Islet of Langerhans (tissue), 1 donor: ENCODE measurements around the gene DIS3L.
A peak's percentile ranks its signal among the peaks of the same experiment; 100 is the strongest.
"Not testable (repeated sequence)": the region's sequence is repeated elsewhere in the genome, so short reads cannot be mapped to it uniquely, and the experiment has no call there.

Source experiments
- FAIRE-seq: peaks from one replicate; lab custom pipeline; 2011; peaks lifted over from hg19 to GRCh38; lab: Jason Lieb, UNC

Gene DIS3L

DNA sequence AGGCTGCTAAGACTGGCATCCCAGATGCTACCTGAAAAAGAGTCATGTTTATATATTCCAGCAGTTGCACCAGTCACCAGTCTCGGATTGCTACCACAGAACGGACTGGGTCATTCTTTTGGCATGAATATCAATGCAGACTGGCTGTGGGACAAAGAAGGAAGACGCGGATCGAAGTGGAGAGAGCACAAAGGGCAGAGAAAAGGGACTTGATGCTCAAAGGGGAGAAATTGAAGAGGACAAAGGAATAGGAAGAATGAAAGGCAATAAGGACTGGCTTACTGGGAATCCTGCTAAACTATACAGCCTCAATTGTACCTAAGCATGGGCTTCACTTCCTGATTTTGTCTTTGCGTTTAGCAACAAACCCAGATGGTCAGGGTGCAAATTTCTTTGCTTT, 15.3 kb upstream of the DIS3L start:
- no peak for FAIRE-seq

DNA sequence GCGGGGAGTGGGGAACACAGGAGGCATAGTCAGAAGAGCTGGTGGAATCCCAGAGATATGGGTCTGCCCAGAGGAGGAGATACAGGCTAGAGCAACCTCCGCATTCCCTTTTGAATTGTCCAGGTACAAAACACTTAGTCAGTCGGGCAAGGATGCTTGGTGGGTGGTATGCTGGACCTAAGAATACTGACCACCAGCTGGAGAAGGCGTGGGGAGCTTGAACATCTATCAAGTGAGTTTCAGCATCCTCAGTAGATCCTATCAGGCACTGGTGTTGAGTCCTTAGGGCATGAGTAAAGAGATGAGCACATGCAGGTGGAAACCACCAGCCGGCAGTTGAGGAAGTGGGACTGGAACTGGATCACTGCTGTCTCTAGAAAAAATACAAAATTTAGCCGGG, 14.7 kb upstream of the DIS3L start:
- no peak for FAIRE-seq

DNA sequence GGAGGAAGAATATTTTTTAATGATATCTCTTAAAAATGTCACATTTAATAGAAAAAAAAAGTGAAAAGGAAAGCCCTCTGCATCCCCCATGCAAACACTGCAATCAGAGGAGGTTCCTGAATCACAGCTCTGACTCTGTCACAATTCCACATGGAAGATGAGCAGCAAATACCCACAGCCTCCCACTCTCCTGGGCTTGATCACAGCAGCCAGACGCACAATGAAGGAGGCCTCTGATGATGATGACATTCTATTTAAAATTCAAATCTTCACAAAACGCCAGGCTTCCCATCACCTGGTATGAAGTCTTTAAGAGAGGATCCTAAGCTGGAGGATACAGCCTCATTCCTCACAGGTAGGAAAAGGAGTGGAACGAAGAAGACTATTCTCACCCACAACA, 9.1 kb upstream of the DIS3L start:
- FAIRE-seq = no peak

DNA sequence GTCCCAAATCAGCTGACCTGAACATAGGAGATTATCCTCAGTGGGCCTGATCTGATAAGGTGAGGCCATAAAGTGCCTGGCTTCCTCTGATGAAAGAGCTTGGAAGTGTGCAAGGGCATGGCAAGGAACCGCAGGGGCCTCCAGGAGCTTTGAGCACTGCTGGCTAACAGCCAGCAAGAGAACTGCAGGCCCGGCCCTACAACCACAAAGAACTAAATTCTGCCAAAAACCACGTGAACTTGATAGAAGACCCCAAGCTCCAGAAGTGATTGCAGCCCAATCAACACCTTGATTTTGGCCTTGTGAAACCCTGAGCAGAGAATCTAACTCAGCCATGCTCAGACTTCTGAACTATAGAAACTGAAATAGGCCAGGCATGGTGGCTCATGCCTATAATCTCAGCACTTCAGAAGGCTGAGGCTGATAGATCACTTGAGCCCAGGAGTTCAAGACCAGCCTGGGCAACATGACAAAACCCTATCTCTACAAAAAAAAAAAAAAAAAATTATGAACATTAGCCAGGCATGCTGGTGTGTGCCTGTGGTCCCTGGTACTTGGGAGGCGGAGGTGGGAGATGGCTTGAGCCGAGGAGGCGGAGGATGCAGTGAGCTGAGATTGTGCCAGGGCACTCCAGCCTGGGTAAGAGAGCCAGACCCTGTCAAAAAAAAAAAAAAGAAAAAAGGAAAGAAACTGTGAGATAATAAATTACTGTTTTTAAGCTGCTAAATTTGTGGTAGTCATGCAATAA, 7.7 kb upstream of the DIS3L start:
- FAIRE-seq = no peak

DNA sequence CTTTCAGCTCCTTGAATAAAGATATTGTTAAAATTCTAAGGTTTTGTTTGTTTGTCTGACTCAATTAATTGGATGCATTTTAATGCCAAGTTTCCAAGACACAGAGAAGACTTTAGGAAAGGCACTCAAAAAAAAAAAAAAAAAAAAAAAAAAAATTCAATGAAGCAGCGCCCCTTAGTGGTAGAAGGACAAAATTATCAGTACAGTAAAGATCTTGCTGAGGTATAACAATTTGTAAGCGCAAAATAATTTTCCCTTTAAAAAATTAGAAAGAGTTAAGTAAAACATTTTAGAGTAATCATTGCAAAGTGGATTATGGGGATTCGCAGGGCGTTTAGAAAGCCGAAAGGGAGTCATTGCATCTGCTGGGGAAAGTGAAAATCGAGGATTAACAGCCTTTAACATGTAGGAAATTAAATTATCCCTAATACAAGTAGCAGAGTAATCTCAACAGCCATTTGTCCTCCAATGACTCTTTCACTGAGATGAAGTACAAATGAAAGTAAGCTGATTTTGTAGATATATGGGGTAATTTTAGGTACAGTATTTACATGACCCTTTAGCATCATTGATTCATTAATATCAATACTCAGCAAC, 5.8 kb upstream of the DIS3L start:
- FAIRE-seq = peak; percentile 98

DNA sequence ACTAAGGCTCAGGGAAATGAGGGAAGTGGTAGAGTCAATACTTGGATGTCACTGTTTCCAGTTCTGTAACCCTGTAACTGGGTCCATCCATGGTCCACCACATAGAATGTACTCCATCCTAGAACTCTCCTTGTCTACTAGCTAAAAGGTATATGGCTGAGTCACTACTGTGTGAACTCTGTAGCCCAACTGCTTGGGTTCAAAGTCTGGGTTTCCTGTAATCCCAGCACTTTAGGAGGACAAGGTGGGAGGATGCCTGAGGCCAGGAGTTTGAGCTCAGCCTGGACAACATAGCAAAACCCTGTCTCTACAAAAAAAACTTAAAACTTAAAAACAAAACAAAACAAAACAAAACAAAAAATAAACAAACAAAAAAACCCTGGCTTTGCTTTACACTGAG, 5.3 kb upstream of the DIS3L start:
- FAIRE-seq = no peak

DNA sequence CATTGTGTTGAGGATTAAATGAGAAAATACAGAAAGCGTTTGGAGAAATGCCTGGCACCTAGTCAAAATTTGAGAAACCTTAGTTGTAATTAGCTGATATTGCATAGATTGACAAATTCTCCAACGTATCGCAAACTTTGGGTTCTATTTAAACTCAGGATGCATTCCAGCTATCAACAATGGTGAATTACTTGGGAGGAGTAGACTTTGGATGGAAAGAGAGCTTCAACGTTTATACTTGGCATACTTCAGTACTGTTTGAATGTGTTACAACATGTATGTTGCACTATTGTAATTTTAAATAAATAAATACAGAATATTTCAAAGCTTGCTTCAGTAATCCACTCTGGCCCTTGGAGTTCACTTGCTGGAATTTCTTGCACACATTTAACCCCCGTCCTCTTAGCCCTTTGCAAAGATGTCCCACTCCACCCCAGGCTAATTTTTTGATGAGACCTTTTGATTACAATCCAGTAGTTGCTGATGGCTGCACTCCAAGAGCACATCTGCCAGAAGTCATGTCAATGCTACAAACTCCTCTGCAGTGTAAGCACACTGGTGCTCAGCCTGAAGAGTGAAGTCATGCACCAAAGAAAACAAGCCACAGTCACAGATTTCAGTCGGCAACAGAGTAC, 4.7 kb upstream of the DIS3L start:
- no peak for FAIRE-seq

DNA sequence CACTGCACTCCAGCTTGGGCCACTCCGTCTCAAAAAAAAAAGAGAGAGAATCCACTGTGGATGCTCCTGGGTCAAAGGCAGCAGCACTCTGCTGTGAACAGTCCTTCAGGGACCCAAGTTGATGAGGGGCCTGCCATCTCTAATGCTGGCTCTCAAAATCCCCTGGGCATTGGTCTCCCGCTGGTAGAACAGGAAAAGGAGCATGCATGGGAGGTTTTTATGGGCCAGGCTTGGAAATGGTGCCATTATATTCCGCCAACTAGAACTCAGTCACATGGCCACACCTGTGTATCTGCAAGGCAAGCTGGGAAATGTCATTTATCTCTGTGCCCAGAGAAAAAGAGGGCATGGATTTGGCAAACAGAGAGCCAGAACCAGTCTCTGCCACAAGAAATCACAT, 3.4 kb upstream of the DIS3L start:
- FAIRE-seq = no peak

DNA sequence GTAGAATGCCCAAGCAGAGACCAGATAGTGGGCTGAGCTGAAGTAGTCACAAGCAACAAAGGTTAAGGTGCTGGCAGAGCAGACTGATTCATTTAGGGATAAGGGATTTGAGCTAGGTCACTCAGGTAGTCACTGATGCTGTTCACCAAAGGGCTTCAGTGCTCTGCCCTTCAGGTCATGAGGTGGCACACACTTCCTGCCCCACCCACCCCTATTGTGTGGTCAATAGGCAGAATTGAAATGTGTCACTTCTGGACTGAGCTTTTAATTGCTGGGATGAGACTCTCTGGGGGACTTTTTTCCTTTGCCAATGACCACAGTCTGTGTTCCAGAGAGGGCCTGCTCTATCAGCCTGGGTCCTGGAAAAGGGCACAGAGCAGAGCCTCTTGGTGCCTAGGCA, 2.9 kb upstream of the DIS3L start:
- no peak for FAIRE-seq

DNA sequence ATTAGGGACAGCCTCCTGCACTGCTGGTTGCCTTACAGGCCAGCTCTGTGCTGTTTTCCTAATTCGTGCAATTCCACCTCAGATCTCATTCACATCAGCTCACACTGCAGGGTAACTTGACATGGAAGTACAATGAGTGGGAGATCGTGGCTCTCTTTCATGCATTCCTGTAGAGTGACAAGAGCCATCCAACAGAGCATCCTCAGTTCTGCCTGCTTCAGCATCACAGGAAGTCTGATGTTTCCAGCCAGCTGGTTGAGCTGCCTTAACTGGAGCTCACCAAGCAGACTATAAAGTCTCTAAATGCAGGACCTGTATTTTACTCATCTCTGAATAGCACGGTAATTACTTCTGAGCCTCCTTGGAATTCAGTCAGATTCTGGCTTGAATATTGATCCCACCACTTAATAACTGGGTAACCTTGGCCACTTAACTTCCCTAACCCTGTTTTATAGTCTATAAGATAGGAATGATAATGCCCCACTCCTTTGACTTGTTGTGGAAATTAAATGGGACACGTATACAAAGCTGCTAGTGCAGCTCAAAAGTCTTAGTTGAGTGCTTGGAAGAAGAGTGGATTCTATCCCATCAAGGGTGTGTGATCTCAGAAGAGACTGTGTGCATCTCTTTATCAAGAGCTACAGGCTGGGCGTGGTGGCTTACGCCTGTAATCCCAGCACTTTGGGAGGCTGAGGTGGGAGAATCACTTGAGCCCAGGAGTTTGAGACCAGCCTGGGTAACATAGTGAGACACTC, 1.4 kb upstream of the DIS3L start:
- no peak for FAIRE-seq

DNA sequence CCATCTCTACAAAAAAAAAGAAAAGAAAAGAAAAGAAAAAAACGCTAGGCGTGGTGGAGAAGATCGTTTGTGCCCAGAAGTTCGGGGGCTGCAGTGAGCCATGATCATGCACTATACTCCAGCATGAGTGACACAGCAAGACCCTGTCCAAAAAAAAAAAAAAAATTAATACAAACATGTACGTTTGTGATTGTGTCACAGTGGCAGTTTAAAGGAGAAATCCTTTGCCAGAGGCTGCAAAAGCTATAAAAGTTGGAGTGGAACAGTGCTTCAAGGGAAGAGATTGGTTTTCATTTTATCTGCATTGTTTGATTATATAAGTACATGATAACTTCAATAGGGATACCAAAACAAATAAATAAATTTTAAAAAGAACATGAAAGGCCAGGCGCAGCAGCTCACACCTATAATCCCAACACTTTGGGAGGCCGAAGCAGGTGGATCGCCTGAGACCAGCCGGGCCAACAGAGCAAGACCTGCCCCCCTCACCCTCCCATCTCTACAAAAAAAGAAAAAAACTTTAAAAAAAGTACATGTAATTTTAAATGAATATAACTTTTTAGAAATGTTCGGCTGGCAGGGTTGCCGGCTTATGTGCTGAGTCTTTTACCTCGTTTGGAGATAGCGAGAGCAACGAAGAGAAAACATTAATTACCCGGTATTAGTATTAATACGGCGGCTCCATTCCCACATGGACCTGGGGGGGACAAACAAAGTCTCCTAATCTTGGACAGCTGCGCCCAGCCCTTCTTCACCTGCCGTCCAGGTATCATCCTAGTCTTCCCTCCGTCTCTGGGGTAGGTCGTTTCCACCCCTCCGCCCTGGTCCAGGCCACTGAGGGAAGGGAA, 573 bp upstream of the DIS3L start:
- FAIRE-seq = no peak

DNA sequence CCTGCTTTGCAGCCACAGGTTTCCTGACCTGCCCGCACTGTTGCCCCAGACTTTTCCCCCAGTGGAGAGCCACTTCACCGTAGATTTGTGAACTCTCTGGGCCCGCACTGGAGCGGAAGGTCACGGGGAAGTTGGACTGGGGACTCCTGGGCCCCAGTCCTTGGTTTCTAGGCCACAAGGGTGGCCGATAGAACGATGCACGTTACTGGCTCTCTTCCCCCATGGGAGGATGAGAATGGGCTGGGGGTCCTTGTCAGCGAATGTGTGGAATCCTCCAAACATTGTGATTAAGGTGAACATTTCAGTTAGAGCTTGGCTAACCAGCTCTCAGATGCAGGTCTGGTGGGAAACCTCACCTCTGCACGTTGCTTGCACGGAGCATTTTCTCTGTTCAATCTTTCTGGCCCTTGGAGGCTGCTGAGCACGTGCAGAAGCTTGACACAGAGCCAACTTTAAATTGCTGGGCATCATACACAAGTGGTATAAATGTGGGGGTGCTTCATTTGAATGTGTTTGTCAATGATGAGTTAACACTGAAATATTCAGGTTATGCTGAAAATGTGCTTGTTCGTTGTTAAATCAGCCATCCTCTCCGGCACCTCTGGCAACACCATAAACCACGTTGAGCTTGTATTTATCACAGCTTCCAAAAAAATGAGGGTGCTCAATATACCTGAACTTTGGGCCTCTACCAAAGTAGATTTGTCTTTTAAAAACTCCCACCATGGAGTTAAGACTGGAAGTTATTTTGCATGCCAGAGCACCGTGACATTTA, 976 bp downstream of the DIS3L start:
- no peak for FAIRE-seq

DNA sequence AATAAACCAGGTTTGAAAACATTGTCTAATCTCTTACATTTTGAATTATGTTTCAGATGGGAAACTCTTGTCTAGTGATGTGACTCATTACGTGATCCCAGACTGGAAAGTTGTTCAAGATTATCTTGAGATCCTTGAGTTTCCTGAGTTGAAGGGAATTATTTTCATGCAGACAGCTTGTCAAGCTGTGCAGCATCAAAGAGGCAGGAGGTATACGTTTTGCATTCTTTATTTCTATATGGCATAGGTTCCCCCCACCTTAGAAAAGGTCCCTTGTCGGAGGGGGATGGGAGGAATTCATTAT, 1.5 kb downstream of the DIS3L start:
- no peak for FAIRE-seq

DNA sequence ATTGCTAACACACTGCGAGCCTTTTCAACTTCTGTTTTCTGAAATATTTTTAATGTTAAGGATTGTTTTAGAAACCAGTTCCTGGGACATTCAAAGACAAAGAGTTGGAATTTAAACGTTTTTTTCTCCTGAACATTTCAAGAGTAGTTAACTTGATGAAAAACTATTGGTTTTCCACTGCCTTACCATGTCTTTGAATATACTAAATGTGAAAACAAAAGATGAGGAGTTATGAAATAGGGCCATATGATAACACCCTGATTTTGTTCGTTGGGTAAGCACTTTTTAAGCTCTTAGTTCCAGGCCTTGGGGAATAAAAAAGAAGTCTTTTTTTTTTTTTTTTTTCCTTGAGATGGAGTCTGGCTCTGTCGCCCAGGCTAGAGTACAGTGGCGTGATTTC, 2.8 kb downstream of the DIS3L start:
- FAIRE-seq = no peak

DNA sequence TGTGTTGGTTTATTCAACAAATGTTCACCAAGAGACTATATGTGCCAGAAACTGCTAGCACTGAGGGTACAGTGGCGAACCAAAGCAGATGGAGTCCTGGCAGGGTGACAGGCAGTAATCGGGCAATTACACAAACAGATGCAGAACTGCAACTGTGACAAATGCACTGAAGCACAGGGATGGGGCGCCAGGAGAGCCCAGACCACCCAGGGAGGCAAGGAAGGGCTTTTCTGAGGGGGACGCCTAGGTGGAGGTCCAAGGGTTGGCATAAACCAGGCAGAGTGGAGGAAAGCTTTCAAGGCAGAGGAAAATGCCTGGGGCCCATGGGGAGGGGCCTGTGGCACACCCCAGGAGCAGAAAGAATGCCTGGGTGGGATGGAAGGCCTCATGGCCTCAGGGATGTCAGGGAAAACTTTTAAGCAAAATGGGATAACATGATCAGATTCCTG, 5.5 kb downstream of the DIS3L start:
- FAIRE-seq = no peak

DNA sequence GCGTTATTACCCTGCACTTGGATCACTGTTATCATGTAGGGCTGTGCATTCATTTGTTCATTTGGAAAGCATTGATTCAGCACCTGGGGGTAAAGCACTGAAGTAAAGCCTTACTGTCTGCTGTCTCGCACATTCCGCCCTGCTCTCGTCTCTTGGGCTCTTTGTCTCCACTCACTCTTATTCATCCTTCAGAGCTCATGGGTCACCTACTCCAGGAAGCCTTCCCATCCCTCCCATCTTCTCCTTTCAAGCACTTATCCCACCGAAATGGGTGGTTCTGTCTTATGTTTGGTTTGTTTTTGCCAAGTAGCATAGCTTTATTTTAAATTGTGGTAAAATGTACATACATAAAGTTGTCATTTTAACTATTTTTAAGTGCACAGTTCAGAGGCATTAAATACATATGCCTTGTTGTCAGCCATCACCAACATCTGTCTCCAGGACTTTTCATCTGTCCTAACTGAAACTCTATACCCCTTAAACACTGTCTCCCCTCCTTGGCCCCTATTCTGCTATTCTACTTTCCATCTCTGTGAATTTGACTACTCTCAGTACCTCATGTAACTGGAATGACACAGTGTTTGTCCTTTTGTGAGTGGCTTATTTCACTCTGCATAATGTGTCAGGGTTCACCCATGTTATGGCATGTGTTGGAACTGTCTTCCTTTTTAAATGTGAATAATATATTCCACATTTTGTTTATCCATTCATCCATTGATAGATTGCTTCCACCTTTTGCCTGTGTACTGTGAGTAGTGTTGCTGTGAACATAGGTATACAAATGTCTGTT, 9.3 kb downstream of the DIS3L start:
- no peak for FAIRE-seq

DNA sequence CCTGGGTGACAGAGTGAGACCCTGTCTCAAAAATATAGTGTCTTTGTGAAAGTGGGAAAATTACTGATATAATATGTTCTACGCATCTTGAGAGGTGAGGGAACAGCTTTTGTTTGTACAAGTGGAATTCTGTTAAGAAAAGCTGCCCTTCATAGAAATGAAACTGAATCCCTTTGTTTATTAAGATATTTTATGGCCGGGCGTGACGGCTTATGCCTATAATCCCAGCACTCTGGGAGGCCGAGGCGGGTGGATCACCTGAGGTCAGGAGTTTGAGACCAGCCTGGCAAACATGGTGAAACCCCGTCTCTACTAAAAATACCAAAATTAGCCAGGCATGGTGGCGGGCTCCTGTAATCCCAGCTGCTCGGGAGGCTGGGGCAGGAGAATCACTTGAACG, 11.1 kb downstream of the DIS3L start:
- FAIRE-seq = not testable (repeated sequence)

DNA sequence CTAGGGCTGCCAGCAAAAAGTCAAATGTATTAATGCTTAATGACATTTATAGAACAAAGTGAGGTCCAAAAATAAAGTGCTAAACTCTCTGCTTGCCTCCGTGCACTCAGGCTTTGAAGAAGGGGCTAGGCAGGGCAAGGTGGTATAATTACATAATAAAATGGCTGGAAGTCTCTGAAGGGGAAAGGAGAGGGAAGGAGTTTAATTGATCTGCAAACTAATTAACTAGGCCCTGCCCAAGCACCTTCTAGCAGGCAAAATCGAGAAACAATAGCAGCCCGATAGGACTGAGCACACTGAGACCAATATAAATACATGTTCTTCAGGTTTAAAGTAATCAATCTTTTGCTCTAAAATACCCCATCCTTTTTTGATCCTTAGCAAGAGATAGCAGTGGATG, 13.0 kb downstream of the DIS3L start:
- no peak for FAIRE-seq

DNA sequence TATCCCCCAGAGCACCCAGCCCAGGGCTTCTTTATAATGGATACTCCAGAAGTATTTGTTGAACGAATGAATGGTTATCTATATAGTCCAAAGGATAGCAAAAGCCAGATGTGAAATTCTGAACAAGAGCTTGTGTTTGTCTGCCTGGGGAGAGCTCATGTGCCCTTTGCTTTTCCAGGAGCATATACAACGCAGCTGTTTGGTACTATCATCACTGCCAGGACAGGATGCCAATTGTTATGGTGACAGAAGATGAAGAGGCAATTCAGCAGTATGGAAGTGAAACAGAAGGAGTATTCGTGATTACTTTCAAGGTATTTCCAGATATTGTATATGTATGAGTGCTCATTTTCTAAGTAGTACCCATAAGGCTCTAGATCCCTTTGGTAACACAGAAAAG, 15.2 kb downstream of the DIS3L start:
- FAIRE-seq = no peak

DNA sequence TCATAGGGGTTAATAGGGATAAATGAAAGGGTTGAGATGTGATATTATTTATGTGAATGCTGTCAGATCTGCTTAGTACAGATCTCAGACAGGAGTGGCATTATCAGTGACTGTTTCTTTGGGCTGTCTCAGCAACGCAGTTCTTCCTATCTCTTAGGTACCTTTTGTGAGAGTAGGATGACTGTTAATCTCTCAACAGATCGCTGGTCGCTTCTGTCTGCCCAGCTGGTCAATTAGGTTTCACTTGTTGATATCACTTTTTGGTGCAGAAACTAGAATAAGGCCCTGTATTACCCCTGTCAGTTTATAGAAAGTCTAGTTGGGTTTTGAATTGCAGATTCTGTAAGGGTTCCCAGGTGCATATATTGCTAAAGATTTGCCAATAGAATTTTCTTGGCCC, 16.5 kb downstream of the DIS3L start:
- FAIRE-seq = no peak

DNA sequence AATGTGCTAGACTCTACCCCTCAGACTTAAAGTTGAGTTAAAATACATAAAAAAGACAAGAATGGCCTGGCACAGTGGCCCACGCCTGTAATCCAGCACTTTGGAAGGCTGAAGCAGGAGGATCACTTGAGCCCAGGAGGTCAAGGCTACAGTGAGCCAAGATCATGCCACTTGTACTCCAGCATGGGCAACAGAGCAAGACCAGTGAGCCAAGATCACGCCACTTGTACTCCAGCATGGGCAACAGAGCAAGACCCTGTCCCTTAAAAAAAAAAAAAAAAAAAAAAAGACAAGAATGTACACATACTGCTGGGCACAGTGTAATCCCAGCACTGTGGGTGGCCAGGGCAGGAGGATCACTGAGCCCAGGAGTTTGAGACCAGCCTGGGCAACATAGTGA, 17.4 kb downstream of the DIS3L start:
- FAIRE-seq = no peak
